Subcutaneous abdominal adipose tissue (tissue), 5 donors: ENCODE measurements around the gene KIAA0040.
A peak's percentile ranks its signal among the peaks of the same experiment; 100 is the strongest.

ENCODE experiments used
- H3K27ac ChIP-seq: one replicate; pipeline ENCODE4 v1.7.0; 2013; ENCODE audit warnings: low read depth, mild to moderate bottlenecking, inconsistent platforms, low read length, moderate library complexity
- H3K27me3 ChIP-seq, 5 donors: one replicate each; pipeline ENCODE4 v1.7.0; 2013; ENCODE audit warnings: low read length in 5 of 5, inconsistent platforms in 1 of 5; ENCODE audit not compliant: control insufficient read depth in 5 of 5, insufficient read depth in 4 of 5
- H3K36me3 ChIP-seq, 5 donors: one replicate each; pipeline ENCODE4 v1.7.0; 2013; ENCODE audit warnings: low read length in 5 of 5; ENCODE audit not compliant: control insufficient read depth in 5 of 5, insufficient read depth in 5 of 5
- H3K4me1 ChIP-seq, 5 donors: one replicate each; pipeline ENCODE4 v1.7.0; 2013; ENCODE audit warnings: low read length in 5 of 5, mild to moderate bottlenecking in 3 of 5, moderate library complexity in 1 of 5; ENCODE audit not compliant: control insufficient read depth in 5 of 5, insufficient read depth in 5 of 5
- H3K4me3 ChIP-seq, 5 donors: one replicate each; pipeline ENCODE4 v1.7.0; 2013; ENCODE audit warnings: low read length in 5 of 5, low read depth in 1 of 5
- H3K9ac ChIP-seq, 5 donors: one replicate each; pipeline ENCODE4 v1.7.0; 2013; ENCODE audit warnings: low read length in 5 of 5, mild to moderate bottlenecking in 4 of 5, moderate library complexity in 3 of 5
- H3K9me3 ChIP-seq, 5 donors: one replicate each; pipeline ENCODE4 v1.7.0; 2013; ENCODE audit warnings: low read length in 5 of 5; ENCODE audit not compliant: control insufficient read depth in 5 of 5
- donor health status: healthy.
- donor health status: healthy.
- donor health status: healthy.
- donor health status: healthy.
- donor health status: healthy.

Gene KIAA0040

DNA sequence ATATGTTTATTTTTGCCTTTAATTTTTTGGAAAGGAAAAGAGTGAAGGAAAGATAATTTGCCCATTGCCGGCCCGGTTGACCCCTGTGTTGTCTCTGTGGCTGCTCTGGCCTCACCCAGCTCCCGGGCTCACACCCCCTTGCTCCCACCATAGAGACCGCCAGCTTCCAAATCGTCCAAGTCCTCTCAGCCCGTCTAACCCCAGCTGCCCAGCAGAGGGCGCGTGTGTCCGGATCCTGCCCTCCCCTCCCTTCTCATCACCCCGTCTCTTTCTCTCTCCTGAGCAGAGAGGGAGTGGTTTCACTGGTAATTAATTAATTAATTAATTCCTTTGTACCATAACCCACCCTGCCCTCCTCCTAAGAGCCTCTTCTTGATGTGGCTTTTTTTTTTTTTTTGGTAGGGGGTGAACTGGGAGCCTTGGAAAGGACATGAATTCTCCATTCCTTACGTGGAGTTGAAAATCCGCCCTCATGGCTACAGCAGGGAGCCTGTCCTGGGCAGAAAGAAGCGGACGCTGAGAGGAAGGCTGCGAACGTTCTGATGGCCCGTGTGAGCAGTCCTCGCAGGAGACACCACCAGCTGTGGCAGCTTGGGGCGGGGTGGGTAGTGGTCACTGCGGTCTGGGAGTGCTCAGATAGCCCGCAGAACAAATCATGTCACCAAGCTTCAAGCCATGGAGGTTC is 45.9 kb downstream of the KIAA0040 start:
- Histone ChIP-seq H3K9me3 (no peaks in the 10 kb centered on the region), H3K27me3 (no peaks in the 10 kb centered on the region), H3K9ac (no peak overlapping the region), H3K4me1 (peaks cover 0 to 4% (median under 1%) of the 10 kb centered on the region in 5 donors), H3K27ac (no peak overlapping the region), H3K4me3 (no peak overlapping the region), H3K36me3 (peaks cover 0 to 5% (median 0%) of the 10 kb centered on the region in 5 donors)

DNA sequence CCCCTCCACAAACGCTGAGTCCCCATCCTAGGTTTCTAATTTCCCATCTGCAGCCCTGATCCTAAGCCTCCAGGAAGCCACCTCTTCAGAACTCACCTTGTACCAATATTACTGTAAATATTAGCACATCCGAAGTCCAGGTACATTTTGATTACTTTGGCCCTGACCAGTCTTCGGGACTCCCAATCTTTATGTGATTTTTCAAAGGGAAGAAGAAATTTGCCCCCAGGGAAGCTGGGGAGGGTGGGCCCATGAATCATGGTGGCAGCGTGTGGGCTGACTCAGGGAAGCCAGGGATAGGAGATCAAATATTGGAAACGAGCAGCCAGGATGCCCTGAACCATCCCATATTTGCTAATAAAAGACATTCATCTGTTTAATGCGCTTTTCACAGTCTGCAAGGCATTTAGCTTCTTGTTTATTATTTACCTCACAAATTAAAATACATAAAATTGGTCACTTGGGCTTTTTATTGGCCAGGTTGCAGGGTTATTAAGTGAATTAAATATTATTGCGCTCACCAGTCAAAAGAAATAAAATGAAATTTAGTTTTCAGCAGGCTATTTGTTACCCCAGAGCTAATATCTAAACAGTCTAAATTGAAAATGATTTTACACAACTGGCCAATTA is 46.6 kb downstream of the KIAA0040 start:
- H3K36me3 ChIP-seq, result peaks cover 0 to 5% (median 0%) of the 10 kb centered on the region in 5 donors
- H3K27me3 ChIP-seq, result no peaks in the 10 kb centered on the region
- peaks cover 0 to 4% (median 0%) of the 10 kb centered on the region in 5 donors for H3K4me1 ChIP-seq
- no peak overlapping the region for H3K4me3 ChIP-seq
- H3K9ac ChIP-seq, result no peak overlapping the region
- H3K9me3 ChIP-seq, result no peaks in the 10 kb centered on the region
- no peak overlapping the region for H3K27ac ChIP-seq

DNA sequence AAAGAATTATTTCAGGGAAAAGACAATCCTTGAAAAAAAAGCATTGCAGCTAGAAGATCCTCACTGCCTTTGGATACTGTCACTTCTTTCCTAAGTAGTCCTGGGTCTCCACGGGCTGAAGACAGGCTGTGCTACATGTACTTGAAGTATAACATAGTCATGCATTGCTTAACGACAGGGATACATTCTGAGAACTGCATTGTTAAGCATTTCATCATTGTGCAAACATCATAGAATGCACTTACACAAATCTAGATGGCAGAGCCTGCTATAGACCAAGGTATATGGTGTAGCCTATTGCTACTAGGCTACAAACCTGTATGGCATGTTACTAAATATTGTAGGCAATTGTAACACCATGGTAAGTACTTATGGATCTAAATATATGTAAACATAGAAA is 54.0 kb downstream of the KIAA0040 start:
- no peak overlapping the region for H3K27ac ChIP-seq
- H3K4me3 ChIP-seq, result no peak overlapping the region
- peaks cover 0 to 32% (median 17%) of the 10 kb centered on the region in 5 donors for H3K4me1 ChIP-seq
- H3K36me3 ChIP-seq, result no peaks in the 10 kb centered on the region
- no peaks in the 10 kb centered on the region for H3K9me3 ChIP-seq
- no peaks in the 10 kb centered on the region for H3K27me3 ChIP-seq
- no peak overlapping the region for H3K9ac ChIP-seq

DNA sequence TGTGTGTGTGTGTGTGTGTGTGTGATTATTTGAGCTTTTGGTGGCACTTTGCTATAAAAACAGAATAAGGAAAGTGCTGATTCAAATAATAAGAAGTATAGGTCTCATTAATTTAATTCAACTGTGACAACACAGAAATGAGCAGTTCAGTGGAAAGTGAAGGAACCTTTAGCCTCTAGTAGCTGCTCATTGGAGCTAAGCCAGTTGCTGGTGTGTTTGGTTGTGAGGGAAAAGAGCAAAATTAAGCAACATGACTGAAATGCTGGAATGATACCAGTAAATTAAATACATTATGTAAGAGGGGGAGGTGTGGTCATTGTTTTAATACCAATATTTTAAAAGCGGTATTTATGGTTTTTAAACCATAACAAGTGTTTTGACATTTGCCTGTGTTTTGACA is 55.2 kb downstream of the KIAA0040 start:
- Histone ChIP-seq H3K27me3 (no peaks in the 10 kb centered on the region), H3K4me3 (no peak overlapping the region), H3K36me3 (no peaks in the 10 kb centered on the region), H3K9ac (no peak overlapping the region), H3K27ac (peak overlapping the region; percentile 57), H3K9me3 (no peaks in the 10 kb centered on the region), H3K4me1 (peaks cover 0 to 36% (median 17%) of the 10 kb centered on the region in 5 donors)

- no peaks in the 10 kb centered on the region for H3K9me3 ChIP-seq
- no peak overlapping the region for H3K9ac ChIP-seq
- H3K4me3 ChIP-seq, result no peak overlapping the region
- H3K27me3 ChIP-seq, result no peaks in the 10 kb centered on the region
- H3K36me3 ChIP-seq, result no peaks in the 10 kb centered on the region
- H3K27ac ChIP-seq, result no peak overlapping the region
- peaks cover 3 to 38% (median 24%) of the 10 kb centered on the region in 5 donors for H3K4me1 ChIP-seq
These were observed 56.3 kb downstream of the KIAA0040 start for GRCh38 chr1:175136246-175136645.

- Histone ChIP-seq H3K4me1 (peaks cover 6 to 49% (median 38%) of the 10 kb centered on the region in 5 donors), H3K9me3 (no peaks in the 10 kb centered on the region), H3K27ac (no peak overlapping the region), H3K27me3 (no peaks in the 10 kb centered on the region), H3K4me3 (no peak overlapping the region), H3K9ac (no peak overlapping the region), H3K36me3 (no peaks in the 10 kb centered on the region)
These were observed 58.1 kb downstream of the KIAA0040 start for GRCh38 chr1:175134500-175134899.

DNA sequence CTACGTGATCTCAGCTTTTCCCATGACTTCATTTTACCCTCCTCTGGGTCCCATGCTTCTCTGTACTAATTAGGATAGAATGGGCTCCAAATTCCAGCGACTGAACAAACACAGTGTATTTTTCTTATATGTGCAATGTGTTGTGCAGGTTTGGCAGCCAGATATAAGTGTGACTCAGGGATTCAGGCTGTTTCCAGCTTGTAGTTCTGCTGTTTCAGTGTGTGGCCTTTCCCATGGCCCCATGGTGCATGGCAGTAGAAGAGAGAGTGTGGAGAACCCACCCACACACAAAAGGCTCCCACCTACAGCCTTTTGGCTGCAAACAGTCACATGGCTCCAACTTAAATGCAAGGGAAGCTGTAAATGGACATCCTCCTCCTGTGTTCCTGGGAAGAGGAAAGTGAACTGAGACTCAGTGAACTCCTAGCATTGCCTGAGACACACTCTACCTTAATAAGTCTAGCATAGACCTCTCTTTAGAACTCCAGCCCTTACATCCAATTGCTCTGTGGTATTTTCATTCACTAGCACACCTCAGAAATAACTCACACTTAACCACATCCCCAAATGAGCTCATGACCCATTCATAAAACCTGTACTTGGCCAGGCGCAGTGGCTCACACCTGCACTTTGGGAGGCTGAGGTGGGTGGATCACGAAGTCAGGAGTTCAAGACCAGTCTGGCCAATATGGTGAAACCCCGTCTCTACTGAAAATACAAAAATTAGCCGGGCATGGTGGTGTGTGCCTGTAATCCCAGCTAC is 58.7 kb downstream of the KIAA0040 start:
- no peak overlapping the region for H3K4me3 ChIP-seq
- no peaks in the 10 kb centered on the region for H3K9me3 ChIP-seq
- H3K27ac ChIP-seq, result no peak overlapping the region
- H3K36me3 ChIP-seq, result no peaks in the 10 kb centered on the region
- H3K27me3 ChIP-seq, result no peaks in the 10 kb centered on the region
- no peak overlapping the region for H3K9ac ChIP-seq
- peaks cover 6 to 55% (median 44%) of the 10 kb centered on the region in 5 donors for H3K4me1 ChIP-seq

- Histone ChIP-seq H3K4me3 (no peak overlapping the region), H3K9ac (no peak overlapping the region), H3K36me3 (no peaks in the 10 kb centered on the region), H3K27me3 (no peaks in the 10 kb centered on the region), H3K27ac (no peak overlapping the region), H3K9me3 (no peaks in the 10 kb centered on the region), H3K4me1 (peaks cover 9 to 56% (median 45%) of the 10 kb centered on the region in 5 donors)
These were observed 60.1 kb downstream of the KIAA0040 start for GRCh38 chr1:175132436-175132835.

DNA sequence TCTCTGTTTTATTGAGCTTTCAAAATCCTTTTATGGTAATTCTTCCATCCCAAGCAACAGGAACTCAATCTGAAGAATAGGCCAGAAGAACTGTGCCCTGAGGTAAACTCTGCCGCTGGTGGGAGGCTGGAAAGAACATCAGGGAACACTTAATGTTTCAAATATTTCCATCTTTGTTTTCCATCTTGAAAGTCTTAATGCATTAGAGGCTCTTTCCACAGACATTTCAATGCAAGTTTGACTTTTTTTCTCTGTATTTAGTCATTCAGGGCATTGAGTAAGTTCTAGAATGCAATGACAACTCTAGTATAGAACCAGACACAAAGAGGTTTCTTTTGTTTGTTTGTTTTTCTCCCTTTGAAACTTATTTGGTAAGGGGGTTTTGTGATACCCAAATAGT is 61.5 kb downstream of the KIAA0040 start:
- H3K4me1 ChIP-seq, result peaks cover 9 to 48% (median 39%) of the 10 kb centered on the region in 5 donors
- H3K27ac ChIP-seq, result peak overlapping the region; percentile 31
- H3K9ac ChIP-seq, result no peak overlapping the region
- no peaks in the 10 kb centered on the region for H3K36me3 ChIP-seq
- no peak overlapping the region for H3K4me3 ChIP-seq
- H3K9me3 ChIP-seq, result no peaks in the 10 kb centered on the region
- H3K27me3 ChIP-seq, result no peaks in the 10 kb centered on the region

GRCh38 chr1:175130649-175131045 is 61.9 kb downstream of the KIAA0040 start:
- no peak overlapping the region for H3K9ac ChIP-seq
- H3K27me3 ChIP-seq, result no peaks in the 10 kb centered on the region
- H3K4me1 ChIP-seq, result peaks cover 9 to 45% (median 39%) of the 10 kb centered on the region in 5 donors
- H3K4me3 ChIP-seq, result no peak overlapping the region
- no peaks in the 10 kb centered on the region for H3K36me3 ChIP-seq
- peak overlapping the region; percentile 23 for H3K27ac ChIP-seq
- H3K9me3 ChIP-seq, result no peaks in the 10 kb centered on the region
